HepG2 (cell line): Measurements from ENCODE around the gene DTX2. TPM values are rescaled to one million over a fixed set of nuclear protein-coding genes. Genes with fewer than 3 reads are reported as not detected.
"Not testable (repeated sequence)": the region's sequence is repeated elsewhere in the genome, so short reads cannot be mapped to it uniquely, and the experiment has no call there.

Source experiments
- KDM5B ChIP-seq: sonication (generic); formaldehyde crosslinking; IDR thresholded peaks from 2 replicates; pipeline ENCODE4 v1.4.0; 2020; ENCODE audit warnings: missing genetic modification reagents, mild to moderate bottlenecking, borderline replicate concordance
- KLF6 ChIP-seq: IDR thresholded peaks from 2 replicates; pipeline ENCODE4 v1.8.0; 2016; ENCODE audit warnings: missing biosample characterization, missing genetic modification reagents
- MYC ChIP-seq: sonication (generic); formaldehyde crosslinking; IDR thresholded peaks from 2 replicates; pipeline ENCODE4 v1.9.0; 2021; ENCODE audit warnings: missing genetic modification reagents, borderline replicate concordance
- NONO ChIP-seq, 2 experiments: fragments of 450-650 bp in 1 of 2; sonication (generic) in 1 of 2; formaldehyde crosslinking in 1 of 2; IDR thresholded peaks in 1 of 2; conservative IDR thresholded peaks in 1 of 2; 2 replicates each; pipeline versions ENCODE4 v1.6.1 to v1.8.0; 2017 to 2022; ENCODE audit warnings: mild to moderate bottlenecking in 1 of 2, missing genetic modification reagents in 1 of 2, moderate library complexity in 1 of 2
- POGZ ChIP-seq: sonication (generic); formaldehyde crosslinking; IDR thresholded peaks from 2 replicates; pipeline ENCODE4 v1.4.0; 2020; ENCODE audit warnings: mild to moderate bottlenecking, missing genetic modification reagents
- POLR2A ChIP-seq, 2 experiments: IDR thresholded peaks; 2 replicates each; pipeline ENCODE4 v1.6.1; 2011; ENCODE audit warnings: low read depth in 2 of 2, low read length in 2 of 2, mild to moderate bottlenecking in 1 of 2, moderate library complexity in 1 of 2; ENCODE audit not compliant: insufficient read depth in 1 of 2
- TBX3 ChIP-seq: fragments of 450-650 bp; IDR thresholded peaks from 2 replicates; pipeline ENCODE4 v1.6.1; 2017; ENCODE audit warnings: antibody characterized with exemption, mild to moderate bottlenecking, inconsistent platforms, borderline replicate concordance
- ZBTB10 ChIP-seq: sonication (generic); formaldehyde crosslinking; IDR thresholded peaks from 2 replicates; pipeline ENCODE4 v1.4.0; 2020; ENCODE audit warnings: missing genetic modification reagents, borderline replicate concordance
- ZBTB14 ChIP-seq: sonication (generic); formaldehyde crosslinking; IDR thresholded peaks from 2 replicates; pipeline ENCODE4 v1.4.0; 2020; ENCODE audit warnings: missing genetic modification reagents
- ZBTB46 ChIP-seq: sonication (generic); formaldehyde crosslinking; IDR thresholded peaks from 2 replicates; pipeline ENCODE4 v1.4.0; 2020; ENCODE audit warnings: mild to moderate bottlenecking, missing genetic modification reagents, borderline replicate concordance
- ZBTB8A ChIP-seq: sonication (generic); formaldehyde crosslinking; IDR thresholded peaks from 2 replicates; pipeline ENCODE4 v1.4.0; 2020; ENCODE audit warnings: mild to moderate bottlenecking, low read depth, missing genetic modification reagents, borderline replicate concordance
- ZMAT3 ChIP-seq: sonication (generic); formaldehyde crosslinking; conservative IDR thresholded peaks from 2 replicates; pipeline ENCODE4 v1.7.0; 2021; ENCODE audit warnings: missing genetic modification reagents
- ZNF124 ChIP-seq: sonication (generic); formaldehyde crosslinking; IDR thresholded peaks from 2 replicates; pipeline ENCODE4 v1.4.0; 2020; ENCODE audit warnings: missing genetic modification reagents
- ZNF142 ChIP-seq: sonication (generic); formaldehyde crosslinking; IDR thresholded peaks from 2 replicates; pipeline ENCODE4 v1.4.0; 2020; ENCODE audit warnings: missing genetic modification reagents
- ZNF224 ChIP-seq: sonication (generic); formaldehyde crosslinking; IDR thresholded peaks from 2 replicates; pipeline ENCODE4 v1.5.0; 2020; ENCODE audit warnings: mild to moderate bottlenecking, missing genetic modification reagents
- ZSCAN29 ChIP-seq: sonication (generic); formaldehyde crosslinking; conservative IDR thresholded peaks from 2 replicates; pipeline ENCODE4 v1.4.0; 2020; ENCODE audit warnings: mild to moderate bottlenecking, missing genetic modification reagents
- polyA plus RNA-seq, 8 experiments: library from polyadenylated mRNA; depleted of rRNA in 3 of 8; stranded (reverse) in 7 of 8; unstranded in 1 of 8; fragments of >200 nt; fragmentation: Illumina TruSeq in 4 of 8; extraction: Trizol in 4 of 8; gene quantifications; 2 replicates each; pipeline versions ENCODE4 v1.2.1 to v1.2.3, GENCODE V29; 2011 to 2016; ENCODE audit warnings: low read depth in 4 of 8, missing spikeins in 1 of 8, mixed read lengths in 1 of 8; ENCODE audit not compliant: insufficient read depth in 1 of 8
- total RNA-seq, 5 experiments: library from RNA; depleted of rRNA; stranded (reverse); fragments of >200 nt; fragmentation: Illumina TruSeq; extraction: Trizol; gene quantifications; 2 replicates each; pipeline ENCODE4 v1.2.3, GENCODE V29; 2016; ENCODE audit warnings: low read depth in 1 of 5

Gene DTX2
- total and polyA plus RNA-seq, 2 of the 13 experiments (the other 11 are each of a cell fraction or from before 2014, with no cell fraction given): 5.5 to 6.2 TPM

GRCh38 chr7:76549025-76549854, 87.7 kb downstream of the DTX2 start (continued):
- 0 out of 2 replicates have a peak, but pooled peaks have one; percentile 35 for TF ChIP-seq ZNF224 (CRISPR knock-in tag)
- TF ChIP-seq ZMAT3: peak; percentile 91
- TF ChIP-seq MYC: peak; percentile 90
- TF ChIP-seq ZNF124: 0 out of 2 replicates have a peak, but pooled peaks have one; percentile 46
- peak; percentile 54 for TF ChIP-seq POGZ (CRISPR knock-in tag)
- 0 out of 2 replicates have a peak, but pooled peaks have one; percentile 14 for TF ChIP-seq ZNF142 (CRISPR knock-in tag)
- peak; percentile 24; the same call in 1 of the 2 replicates for TF ChIP-seq TBX3
- peak; percentile 97 for TF ChIP-seq ZBTB14 (CRISPR knock-in tag)
- TF ChIP-seq ZBTB46 (CRISPR knock-in tag): peak; percentile 75; the same call in 1 of the 2 replicates
- not testable (repeated sequence) for TF ChIP-seq NONO (IDR thresholded peaks at IDR 0.05)
- peak; percentile 58; the same call in 1 of the 2 replicates for TF ChIP-seq NONO (CRISPR knock-in tag; conservative IDR thresholded peaks at IDR 0.05)
- peak; percentile 64; the same call in 1 of the 2 replicates for TF ChIP-seq KDM5B (CRISPR knock-in tag)
- peak; percentile 57 to 84 for TF ChIP-seq POLR2A (IDR thresholded peaks at IDR 0.05; ENCODE audit: insufficient read depth in 1 of 2, low read depth in 2 of 2, low read length in 2 of 2)
- TF ChIP-seq ZSCAN29: 0 out of 2 replicates have a peak, but pooled peaks have one; percentile 41
- 0 out of 2 replicates have a peak, but pooled peaks have one; percentile 21 for TF ChIP-seq ZBTB10 (CRISPR knock-in tag)
- peak; percentile 90 for TF ChIP-seq KLF6 (CRISPR knock-in tag)
- TF ChIP-seq ZBTB8A (CRISPR knock-in tag): peak; percentile 35; the same call in 1 of the 2 replicates
